ENCODE measurements around the gene RPRD2.

The RPRD2 gene

DNA sequence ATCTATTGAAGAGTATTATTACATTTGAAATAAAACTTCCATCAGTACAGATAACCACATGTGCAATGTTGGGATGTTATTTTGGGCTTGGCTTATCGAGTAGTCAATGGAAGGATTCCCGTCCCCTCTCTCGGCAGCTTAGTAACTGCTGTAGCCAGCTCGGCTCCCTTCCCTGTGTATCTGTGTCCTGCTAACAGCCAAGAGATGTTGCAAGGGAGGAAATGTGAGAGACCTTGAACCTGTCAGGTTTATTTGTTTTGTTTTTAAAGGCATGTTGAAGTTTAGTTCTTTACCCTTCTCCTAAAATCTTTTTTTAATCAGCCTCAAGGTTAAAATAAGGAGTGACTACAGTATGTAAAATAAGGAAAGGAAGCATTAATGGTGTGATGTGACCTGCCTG is 109.7 kb downstream of the RPRD2 start:
- no peak for FAIRE-seq

DNA sequence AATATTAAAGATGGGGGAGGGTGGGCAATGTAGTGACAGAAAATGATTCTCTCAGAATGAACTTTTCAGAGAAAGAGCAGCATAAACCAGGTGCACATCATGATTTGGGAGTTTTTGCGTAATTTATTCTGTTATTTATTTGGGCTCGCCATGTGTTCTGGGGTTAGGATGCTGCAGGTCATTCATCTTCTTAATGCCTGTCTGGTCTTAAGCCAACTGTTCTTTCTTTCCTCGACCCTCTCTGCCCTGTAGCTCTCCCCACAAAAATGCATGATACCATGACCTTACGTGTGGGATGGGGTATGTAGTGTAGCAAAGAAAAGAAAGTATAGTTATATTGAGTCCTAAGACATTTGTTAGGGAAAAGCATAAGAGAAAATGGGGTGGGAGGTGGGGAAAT is 110.9 kb downstream of the RPRD2 start:
- FAIRE-seq = no peak

GRCh38 chr1:150476754-150477153 is 112.8 kb downstream of the RPRD2 start:
- FAIRE-seq = no peak

DNA sequence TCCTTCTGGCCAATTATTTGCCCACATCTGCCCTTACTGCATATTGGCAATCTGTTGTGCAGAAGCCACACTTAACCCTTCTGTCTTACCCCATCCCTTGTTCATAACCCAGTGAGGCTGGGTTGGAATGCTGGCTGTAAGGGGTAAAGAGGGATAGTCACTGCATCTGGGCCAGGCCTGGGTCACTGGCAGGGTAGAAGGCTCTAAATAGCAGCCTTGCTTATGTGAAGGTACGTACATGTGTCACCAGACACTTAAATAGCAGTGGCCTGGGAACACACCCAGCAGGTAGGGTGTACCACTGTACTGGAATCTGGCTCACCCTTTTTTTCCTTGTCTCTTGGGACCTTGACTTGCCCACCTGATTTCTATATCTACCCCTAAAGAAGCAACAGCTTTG is 113.4 kb downstream of the RPRD2 start:
- no peak for FAIRE-seq

DNA sequence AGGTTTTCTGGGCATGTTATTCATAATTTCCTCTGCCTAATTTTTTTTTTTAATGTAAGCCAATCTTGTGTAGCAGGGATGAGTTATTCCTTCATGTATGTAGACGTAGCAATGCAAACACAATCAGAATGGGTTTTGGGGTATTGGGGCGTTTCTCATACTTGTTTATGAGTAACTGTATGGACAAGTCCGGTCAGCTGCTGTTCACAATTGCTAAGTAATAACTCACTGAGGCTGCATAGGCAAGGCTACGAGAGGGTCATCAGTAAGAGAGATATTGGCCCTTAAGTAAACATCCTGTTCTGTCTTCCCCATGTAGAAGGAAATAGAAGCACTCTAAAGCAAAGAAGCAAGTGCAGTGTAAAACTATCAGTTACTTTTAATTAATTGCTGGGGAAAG is 113.8 kb downstream of the RPRD2 start:
- FAIRE-seq = no peak

DNA sequence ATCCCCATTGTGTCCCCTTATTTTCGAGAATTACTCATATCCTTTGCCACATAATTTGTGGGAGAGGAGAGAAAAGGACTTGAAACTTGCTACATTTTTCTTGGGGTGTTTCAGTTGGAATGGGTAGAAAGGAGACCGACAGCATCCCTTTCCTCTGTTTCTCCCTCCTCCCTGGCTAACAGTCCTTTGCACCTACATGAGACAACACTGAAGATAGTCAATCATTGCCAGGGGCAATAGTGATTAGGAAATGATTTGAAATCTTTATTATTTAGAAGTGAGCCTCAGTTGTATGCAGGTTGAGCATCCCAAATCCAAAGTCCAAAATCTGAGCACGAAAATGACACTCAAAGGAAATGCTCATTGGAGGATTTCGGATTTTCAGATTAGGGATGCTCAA is 115.4 kb downstream of the RPRD2 start:
- no peak for FAIRE-seq

- FAIRE-seq = no peak
Observed at GRCh38 chr1:150479927-150480352, 116.0 kb downstream of the RPRD2 start.

DNA sequence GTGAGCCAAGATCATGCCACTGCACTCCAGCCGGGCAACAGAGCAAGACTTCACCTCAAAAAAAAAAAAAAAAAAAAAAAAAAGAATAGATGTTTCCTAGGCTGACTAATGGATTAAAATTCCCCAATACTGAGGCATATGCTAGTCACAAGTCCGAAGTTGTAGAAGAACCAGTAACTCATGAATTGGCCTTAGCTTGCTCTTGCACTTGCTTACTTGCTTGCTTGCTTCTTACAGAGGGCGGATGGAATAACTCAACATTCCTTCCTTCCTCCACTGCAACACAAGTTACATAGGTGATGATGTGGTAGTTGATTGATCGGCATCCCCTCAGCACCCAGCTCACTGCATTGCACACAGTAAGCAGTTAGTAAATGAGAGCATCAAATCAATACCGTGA is 120.5 kb downstream of the RPRD2 start:
- FAIRE-seq = no peak

DNA sequence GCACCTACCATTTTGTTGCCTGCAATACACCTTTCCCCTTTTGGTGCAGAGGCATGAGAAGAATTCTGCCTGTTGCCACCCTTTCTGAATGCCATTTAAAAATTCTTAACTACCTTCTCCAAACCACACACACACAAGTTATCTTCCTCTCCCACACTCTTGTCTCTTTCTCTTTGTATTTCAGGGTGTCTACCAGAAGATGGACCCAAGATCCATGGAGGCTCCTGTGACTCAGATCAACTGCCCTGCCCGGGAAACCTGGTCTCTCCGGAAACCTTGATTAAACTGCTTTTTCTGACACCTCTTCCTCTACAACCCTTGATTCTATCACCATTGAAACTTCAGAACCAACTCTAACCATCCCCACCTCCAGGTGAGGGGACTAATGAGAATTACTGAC is 120.9 kb downstream of the RPRD2 start:
- no peak for FAIRE-seq

- FAIRE-seq = no peak
Observed at GRCh38 chr1:150486966-150487762, 123.2 kb downstream of the RPRD2 start, which contains the start of gene TARS2. Gene TARS2, plus strand, starts transcription at chr1:150487419. Its CDS starts 32 bp downstream, at chr1:150487451.

- no peak for FAIRE-seq
Observed at GRCh38 chr1:150487763-150488115, 123.8 kb downstream of the RPRD2 start.

GRCh38 chr1:150493175-150493574 is 129.2 kb downstream of the RPRD2 start:
- FAIRE-seq = no peak

DNA sequence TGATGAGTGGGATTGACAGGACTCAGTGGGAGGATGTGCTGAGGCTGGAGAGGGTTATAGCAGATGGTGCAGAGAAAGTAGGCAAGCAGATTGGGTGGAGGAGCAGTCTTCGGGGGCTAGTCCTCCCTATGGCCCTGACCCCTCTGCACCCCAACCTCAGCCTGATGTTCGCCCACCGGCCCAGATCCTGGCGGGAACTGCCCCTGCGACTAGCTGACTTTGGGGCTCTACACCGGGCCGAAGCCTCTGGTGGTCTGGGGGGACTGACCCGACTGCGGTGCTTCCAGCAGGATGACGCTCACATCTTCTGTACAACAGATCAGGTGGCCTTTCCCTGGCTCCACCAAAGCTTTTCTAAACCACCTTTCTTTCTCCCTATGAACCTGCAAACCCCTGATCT is 134.4 kb downstream of the RPRD2 start:
- FAIRE-seq = no peak

- FAIRE-seq = no peak
Observed at GRCh38 chr1:150505431-150505830, 141.5 kb downstream of the RPRD2 start.

GRCh38 chr1:150507912-150508864 is 144.2 kb downstream of the RPRD2 start, which contains the start of gene ECM1:
Gene ECM1, plus strand, starts transcription at chr1:150508109. Its CDS starts 101 bp downstream, at chr1:150508210.
- no peak for FAIRE-seq

DNA sequence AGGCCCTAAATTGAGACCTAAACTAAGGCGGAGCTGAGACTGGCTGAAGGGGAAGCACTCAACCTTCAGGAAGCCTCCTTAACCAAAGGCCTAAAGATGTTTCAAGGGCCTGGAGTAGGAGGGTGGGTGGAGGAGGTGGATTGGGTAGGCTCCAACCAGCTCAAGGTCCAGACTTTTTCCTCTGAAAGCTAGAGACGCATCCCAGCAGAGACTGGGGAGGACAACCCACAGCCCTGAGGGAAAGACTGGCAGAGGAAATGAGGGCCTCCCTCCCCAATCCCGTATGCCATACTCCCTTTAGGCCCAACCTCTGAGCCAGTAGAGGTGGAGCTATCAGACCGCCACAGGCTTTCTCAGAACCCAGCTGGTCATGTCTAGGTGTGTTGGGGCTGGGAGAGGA is 145.0 kb downstream of the RPRD2 start:
- FAIRE-seq = no peak

DNA sequence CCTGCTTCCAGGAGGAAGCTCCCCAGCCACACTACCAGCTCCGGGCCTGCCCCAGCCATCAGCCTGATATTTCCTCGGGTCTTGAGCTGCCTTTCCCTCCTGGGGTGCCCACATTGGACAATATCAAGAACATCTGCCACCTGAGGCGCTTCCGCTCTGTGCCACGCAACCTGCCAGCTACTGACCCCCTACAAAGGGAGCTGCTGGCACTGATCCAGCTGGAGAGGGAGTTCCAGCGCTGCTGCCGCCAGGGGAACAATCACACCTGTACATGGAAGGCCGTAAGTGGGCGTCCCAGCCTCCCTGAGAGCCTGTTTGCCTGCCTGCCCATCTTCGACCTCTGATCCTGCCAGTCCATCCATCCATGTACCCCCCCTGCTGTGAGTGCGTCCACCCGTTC is 147.6 kb downstream of the RPRD2 start:
- no peak for FAIRE-seq

DNA sequence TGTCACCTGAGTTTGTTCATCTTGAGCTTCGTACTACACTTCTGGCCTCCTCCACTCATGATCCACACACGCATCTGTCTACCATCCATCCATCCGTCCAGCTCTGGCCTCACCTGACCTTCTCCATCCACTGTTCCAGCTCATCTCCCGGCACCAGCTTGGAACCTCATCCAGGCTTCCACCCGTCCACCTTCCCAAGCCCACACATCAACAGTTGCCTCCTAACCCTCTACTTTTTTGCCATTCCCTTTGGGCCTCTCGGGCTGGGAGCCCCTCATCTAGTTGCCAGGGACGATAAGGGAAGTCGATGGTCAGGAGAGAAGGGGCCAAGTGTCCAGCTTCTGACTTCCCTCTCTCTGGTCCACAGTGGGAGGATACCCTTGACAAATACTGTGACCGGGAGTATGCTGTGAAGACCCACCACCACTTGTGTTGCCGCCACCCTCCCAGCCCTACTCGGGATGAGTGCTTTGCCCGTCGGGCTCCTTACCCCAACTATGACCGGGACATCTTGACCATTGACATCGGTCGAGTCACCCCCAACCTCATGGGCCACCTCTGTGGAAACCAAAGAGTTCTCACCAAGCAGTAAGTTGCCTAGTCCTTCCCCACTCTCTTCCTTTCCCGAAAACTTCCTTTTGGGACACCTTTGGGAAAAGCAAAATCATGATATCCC is 148.2 kb downstream of the RPRD2 start:
- FAIRE-seq = no peak

DNA sequence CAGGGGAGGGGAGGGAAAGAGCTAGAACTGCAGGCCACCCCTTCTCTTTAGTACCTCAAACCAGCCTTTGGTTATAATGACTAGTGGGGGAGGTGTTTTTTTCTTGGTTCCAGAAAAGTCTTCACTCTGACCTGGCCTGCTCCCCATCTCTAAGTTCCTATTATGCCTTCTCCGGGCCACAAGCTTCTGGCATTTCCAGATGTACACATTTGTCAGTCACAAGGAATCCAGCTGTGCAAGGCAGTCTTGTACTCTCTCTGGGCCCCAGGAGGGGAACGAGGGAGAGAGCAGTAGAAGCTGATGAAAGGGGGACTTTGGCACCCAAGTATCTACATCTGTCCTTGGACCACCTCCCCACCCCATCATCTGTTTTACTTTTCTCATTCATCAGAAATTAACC is 148.9 kb downstream of the RPRD2 start:
- FAIRE-seq = no peak

DNA sequence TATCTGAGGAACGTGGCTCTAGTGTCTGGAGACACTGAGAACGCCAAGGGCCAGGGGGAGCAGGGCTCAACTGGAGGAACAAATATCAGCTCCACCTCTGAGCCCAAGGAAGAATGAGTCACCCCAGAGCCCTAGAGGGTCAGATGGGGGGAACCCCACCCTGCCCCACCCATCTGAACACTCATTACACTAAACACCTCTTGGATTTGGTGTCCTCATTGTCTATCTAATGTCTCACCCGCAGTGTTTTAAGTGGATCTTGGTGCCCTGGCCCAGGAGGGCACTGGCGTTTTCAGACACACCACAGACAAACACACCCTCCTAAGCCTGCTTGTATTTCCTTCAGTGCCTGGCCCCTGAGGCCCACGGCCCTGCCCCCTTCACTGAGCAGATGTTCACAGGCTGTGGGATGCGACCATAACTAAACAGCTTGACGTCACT is 149.4 kb downstream of the RPRD2 start:
- no peak for FAIRE-seq

- FAIRE-seq = no peak
Observed at GRCh38 chr1:150514260-150514659, 150.3 kb downstream of the RPRD2 start.

DNA sequence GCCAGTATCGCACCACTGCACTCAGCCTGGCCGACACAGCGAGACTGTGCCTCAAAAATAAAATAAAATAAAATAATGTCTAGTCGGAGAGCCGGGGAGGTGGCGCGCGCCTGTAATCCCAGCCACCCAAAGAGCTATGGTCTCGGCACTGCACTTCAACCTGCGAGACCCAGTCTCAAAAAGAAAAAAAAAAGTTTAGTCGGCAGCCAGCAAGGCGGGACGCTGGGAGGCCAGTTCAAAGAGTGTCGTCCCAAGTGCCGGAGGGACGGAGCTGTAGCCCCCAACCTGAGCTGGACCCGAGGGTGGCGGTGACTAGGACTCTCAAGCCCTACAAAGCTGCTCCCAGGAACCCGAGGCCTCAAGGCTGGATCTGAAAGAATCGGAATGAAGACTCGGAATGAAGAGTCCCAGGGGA is 151.0 kb downstream of the RPRD2 start:
- FAIRE-seq = no peak

All from colon (tissue), 2 donors.